HL-60 (cell line): Measurements from ENCODE around the gene TSHZ2.

Source experiments
- GABPA ChIP-seq: IDR thresholded peaks from 2 replicates; pipeline ENCODE4 v1.6.1; 2012; ENCODE audit warnings: low read depth
- SPI1 ChIP-seq: IDR thresholded peaks from 2 replicates; pipeline ENCODE4 v1.6.1; 2012; ENCODE audit warnings: low read depth, mild to moderate bottlenecking, borderline replicate concordance
- TF ChIP-seq, protein P1 (sequence below): IDR thresholded peaks from one replicate; pipeline ENCODE4 v1.5.1; 2011; ENCODE audit warnings: low read length, control low read depth, inconsistent platforms; ENCODE audit not compliant: insufficient read depth
- TF ChIP-seq, protein P2 (sequence below): IDR thresholded peaks from 2 replicates; pipeline ENCODE4 v1.6.1; 2012; ENCODE audit warnings: low read depth; ENCODE audit not compliant: insufficient replicate concordance

DNA sequence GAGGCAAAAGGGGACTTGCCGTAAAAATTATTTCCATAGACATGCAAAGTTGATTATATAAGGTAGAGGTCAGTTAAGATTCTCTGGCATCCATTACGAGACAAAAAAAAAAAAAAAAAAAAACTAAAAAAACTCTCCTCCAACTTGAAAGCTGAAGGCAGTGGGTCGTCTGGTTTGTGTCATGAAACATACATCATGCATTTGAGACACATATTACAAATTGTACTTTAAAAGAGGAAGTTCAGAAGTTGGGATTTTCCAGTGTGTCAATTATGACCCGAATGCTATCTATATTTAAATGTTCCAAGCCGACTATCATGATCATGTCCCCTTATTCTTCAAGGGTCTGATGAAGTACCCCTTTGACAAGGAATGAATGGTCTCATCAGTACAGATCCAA is 496.4 kb downstream of the TSHZ2 start:
- TF ChIP-seq, protein P1, sequence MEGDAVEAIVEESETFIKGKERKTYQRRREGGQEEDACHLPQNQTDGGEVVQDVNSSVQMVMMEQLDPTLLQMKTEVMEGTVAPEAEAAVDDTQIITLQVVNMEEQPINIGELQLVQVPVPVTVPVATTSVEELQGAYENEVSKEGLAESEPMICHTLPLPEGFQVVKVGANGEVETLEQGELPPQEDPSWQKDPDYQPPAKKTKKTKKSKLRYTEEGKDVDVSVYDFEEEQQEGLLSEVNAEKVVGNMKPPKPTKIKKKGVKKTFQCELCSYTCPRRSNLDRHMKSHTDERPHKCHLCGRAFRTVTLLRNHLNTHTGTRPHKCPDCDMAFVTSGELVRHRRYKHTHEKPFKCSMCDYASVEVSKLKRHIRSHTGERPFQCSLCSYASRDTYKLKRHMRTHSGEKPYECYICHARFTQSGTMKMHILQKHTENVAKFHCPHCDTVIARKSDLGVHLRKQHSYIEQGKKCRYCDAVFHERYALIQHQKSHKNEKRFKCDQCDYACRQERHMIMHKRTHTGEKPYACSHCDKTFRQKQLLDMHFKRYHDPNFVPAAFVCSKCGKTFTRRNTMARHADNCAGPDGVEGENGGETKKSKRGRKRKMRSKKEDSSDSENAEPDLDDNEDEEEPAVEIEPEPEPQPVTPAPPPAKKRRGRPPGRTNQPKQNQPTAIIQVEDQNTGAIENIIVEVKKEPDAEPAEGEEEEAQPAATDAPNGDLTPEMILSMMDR, result no peak
- TF ChIP-seq SPI1 (no peak), GABPA (no peak)
- TF ChIP-seq, protein P2, sequence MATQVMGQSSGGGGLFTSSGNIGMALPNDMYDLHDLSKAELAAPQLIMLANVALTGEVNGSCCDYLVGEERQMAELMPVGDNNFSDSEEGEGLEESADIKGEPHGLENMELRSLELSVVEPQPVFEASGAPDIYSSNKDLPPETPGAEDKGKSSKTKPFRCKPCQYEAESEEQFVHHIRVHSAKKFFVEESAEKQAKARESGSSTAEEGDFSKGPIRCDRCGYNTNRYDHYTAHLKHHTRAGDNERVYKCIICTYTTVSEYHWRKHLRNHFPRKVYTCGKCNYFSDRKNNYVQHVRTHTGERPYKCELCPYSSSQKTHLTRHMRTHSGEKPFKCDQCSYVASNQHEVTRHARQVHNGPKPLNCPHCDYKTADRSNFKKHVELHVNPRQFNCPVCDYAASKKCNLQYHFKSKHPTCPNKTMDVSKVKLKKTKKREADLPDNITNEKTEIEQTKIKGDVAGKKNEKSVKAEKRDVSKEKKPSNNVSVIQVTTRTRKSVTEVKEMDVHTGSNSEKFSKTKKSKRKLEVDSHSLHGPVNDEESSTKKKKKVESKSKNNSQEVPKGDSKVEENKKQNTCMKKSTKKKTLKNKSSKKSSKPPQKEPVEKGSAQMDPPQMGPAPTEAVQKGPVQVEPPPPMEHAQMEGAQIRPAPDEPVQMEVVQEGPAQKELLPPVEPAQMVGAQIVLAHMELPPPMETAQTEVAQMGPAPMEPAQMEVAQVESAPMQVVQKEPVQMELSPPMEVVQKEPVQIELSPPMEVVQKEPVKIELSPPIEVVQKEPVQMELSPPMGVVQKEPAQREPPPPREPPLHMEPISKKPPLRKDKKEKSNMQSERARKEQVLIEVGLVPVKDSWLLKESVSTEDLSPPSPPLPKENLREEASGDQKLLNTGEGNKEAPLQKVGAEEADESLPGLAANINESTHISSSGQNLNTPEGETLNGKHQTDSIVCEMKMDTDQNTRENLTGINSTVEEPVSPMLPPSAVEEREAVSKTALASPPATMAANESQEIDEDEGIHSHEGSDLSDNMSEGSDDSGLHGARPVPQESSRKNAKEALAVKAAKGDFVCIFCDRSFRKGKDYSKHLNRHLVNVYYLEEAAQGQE, result no peak
